MM.1S (cell line): ENCODE results near the gene IRX1.

ENCODE experiments used
- DNase-seq: peaks from one replicate; pipeline ENCODE4 v3.0.0-alpha.2; 2015
- H2AFZ ChIP-seq: fragments of 300-600 bp; sonication (generic); 2 replicates; pipeline ENCODE4 v1.6.0; 2016; ENCODE audit warnings: antibody characterized with exemption, low read length
- H3F3A ChIP-seq: fragments of 300-600 bp; sonication (generic); 2 replicates; pipeline ENCODE4 v1.6.1; 2016; ENCODE audit warnings: mild to moderate bottlenecking, antibody characterized with exemption, low read length, moderate library complexity, mixed read lengths; ENCODE audit not compliant: insufficient read depth
- H3K27ac ChIP-seq: fragments of 300-600 bp; sonication (generic); 2 replicates; pipeline ENCODE4 v1.5.1; 2016; ENCODE audit warnings: mild to moderate bottlenecking, low read length
- H3K27me3 ChIP-seq: fragments of 300-600 bp; sonication (generic); replicated peaks from 2 replicates; pipeline ENCODE4 v1.6.0; 2016; ENCODE audit warnings: low read length; ENCODE audit not compliant: insufficient read depth
- H3K36me3 ChIP-seq: fragments of 300-600 bp; sonication (generic); replicated peaks from 2 replicates; pipeline ENCODE4 v1.6.1; 2016; ENCODE audit warnings: mild to moderate bottlenecking, low read length, mixed read lengths; ENCODE audit not compliant: insufficient read depth
- H3K4me1 ChIP-seq: fragments of 300-600 bp; sonication (generic); 2 replicates; pipeline ENCODE4 v1.6.1; 2016; ENCODE audit warnings: low read length, mixed read lengths
- H3K4me2 ChIP-seq: fragments of 300-600 bp; sonication (generic); 2 replicates; pipeline ENCODE4 v1.6.0; 2016; ENCODE audit warnings: low read depth, low read length
- H3K4me3 ChIP-seq: fragments of 300-600 bp; sonication (generic); 2 replicates; pipeline ENCODE4 v1.5.1; 2016; ENCODE audit warnings: low read length, mixed read lengths
- H3K79me2 ChIP-seq: fragments of 300-600 bp; sonication (generic); 2 replicates; pipeline ENCODE4 v1.6.1; 2016; ENCODE audit warnings: mixed run types, low read length, mixed read lengths
- H3K9ac ChIP-seq: fragments of 300-600 bp; sonication (generic); 2 replicates; pipeline ENCODE4 v1.6.1; 2016; ENCODE audit warnings: low read length, mixed read lengths
- H3K9me2 ChIP-seq: fragments of 300-600 bp; sonication (generic); replicated peaks from 2 replicates; pipeline ENCODE4 v1.6.1; 2016; ENCODE audit warnings: mild to moderate bottlenecking, low read length, mixed read lengths; ENCODE audit not compliant: insufficient read depth
- H3K9me3 ChIP-seq: fragments of 300-600 bp; sonication (generic); replicated peaks from 2 replicates; pipeline ENCODE4 v1.6.1; 2016; ENCODE audit warnings: mild to moderate bottlenecking, low read length, mixed read lengths; ENCODE audit not compliant: insufficient read depth
- H4K20me1 ChIP-seq: fragments of 300-600 bp; sonication (generic); 2 replicates; pipeline ENCODE4 v1.6.1; 2016; ENCODE audit warnings: mild to moderate bottlenecking, low read length, moderate library complexity, mixed read lengths; ENCODE audit not compliant: insufficient read depth
- EZH2 ChIP-seq: fragments of 300-600 bp; sonication (generic); optimal IDR thresholded peaks from 2 replicates; pipeline ENCODE3; 2017; ENCODE audit warnings: low read depth, mild to moderate bottlenecking, antibody characterized with exemption, low read length, mixed read lengths
- EZH2phosphoT487 ChIP-seq: fragments of 300-600 bp; sonication (generic); IDR thresholded peaks from 2 replicates; pipeline ENCODE4 v1.6.1; 2018; ENCODE audit warnings: antibody characterized with exemption, low read length
- TF ChIP-seq, protein P1 (sequence below): fragments of 300-600 bp; sonication (generic); IDR thresholded peaks from 2 replicates; pipeline ENCODE4 v1.5.1; 2016; ENCODE audit warnings: antibody characterized with exemption, low read length, mixed read lengths

Gene IRX1

GRCh38 chr5:3601911-3602782 is 6.5 kb downstream of the IRX1 start:
- TF ChIP-seq, protein P1, sequence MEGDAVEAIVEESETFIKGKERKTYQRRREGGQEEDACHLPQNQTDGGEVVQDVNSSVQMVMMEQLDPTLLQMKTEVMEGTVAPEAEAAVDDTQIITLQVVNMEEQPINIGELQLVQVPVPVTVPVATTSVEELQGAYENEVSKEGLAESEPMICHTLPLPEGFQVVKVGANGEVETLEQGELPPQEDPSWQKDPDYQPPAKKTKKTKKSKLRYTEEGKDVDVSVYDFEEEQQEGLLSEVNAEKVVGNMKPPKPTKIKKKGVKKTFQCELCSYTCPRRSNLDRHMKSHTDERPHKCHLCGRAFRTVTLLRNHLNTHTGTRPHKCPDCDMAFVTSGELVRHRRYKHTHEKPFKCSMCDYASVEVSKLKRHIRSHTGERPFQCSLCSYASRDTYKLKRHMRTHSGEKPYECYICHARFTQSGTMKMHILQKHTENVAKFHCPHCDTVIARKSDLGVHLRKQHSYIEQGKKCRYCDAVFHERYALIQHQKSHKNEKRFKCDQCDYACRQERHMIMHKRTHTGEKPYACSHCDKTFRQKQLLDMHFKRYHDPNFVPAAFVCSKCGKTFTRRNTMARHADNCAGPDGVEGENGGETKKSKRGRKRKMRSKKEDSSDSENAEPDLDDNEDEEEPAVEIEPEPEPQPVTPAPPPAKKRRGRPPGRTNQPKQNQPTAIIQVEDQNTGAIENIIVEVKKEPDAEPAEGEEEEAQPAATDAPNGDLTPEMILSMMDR = no peak
- TF ChIP-seq EZH2 (no peak), EZH2phosphoT487 (no peak)
- no peak overlapping the region for H3K9ac ChIP-seq
- H3K27ac ChIP-seq = no peak overlapping the region
- H3K79me2 ChIP-seq = no peaks in the 10 kb centered on the region
- H3K9me3 ChIP-seq = no peaks in the 10 kb centered on the region
- H3K36me3 ChIP-seq = no peaks in the 10 kb centered on the region
- no peaks in the 10 kb centered on the region for H3K27me3 ChIP-seq
- H4K20me1 ChIP-seq = no peaks in the 10 kb centered on the region
- no peak overlapping the region for H3K4me3 ChIP-seq
- no peak overlapping the region for H3K4me2 ChIP-seq
- no peak overlapping the region for H2AFZ ChIP-seq
- H3F3A ChIP-seq = no peaks in the 10 kb centered on the region
- no peaks in the 10 kb centered on the region for H3K9me2 ChIP-seq
- no peaks in the 10 kb centered on the region for H3K4me1 ChIP-seq
- DNase-seq = no peak

DNA sequence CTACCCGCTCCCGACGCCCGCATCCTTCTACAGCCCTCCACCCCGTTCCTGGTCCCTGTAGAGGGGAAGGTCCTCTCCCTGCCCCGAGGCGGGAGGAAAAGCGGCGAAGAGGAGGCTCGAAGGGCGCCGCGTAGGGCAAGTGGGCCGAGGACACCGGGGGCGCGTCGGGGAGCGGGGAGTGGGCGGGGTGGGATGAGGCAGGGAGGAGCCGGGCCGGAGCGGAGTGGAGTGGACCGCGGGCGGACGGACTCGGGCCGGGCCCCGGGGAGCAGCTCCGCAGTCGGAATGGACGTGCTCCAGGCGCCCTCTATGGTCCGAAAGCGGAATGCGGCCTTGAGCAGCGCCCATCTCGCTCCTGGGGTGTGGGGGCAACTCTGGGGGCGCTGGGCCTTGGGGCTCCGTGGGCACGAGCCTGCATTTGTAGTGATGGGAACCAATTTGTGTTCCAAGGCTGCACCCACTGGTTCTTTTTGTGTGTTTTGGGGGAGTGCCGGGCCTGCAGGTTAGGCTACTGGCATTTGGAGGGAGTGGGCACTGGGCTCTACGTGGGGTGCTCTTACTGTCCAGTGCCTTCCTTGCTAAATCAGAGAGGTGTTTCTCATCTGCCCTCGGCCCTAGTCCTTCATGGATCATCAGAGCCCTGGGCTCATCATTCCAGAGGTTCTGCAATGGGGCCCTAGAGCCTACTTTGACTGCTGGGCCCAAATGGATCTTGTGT is 7.3 kb downstream of the IRX1 start:
- H3K4me3 ChIP-seq = no peak overlapping the region
- no peaks in the 10 kb centered on the region for H4K20me1 ChIP-seq
- H3K79me2 ChIP-seq = no peaks in the 10 kb centered on the region

GRCh38 chr5:3604501-3604900 is 8.9 kb downstream of the IRX1 start:
- Histone ChIP-seq H3K4me3 (no peak overlapping the region), H3K9me3 (no peaks in the 10 kb centered on the region), H3K9me2 (no peaks in the 10 kb centered on the region), H3K27ac (no peak overlapping the region), H3K9ac (no peak overlapping the region), H2AFZ (no peak overlapping the region), H4K20me1 (no peaks in the 10 kb centered on the region), H3K4me1 (no peaks in the 10 kb centered on the region), H3K79me2 (no peaks in the 10 kb centered on the region), H3K27me3 (no peaks in the 10 kb centered on the region), H3K36me3 (no peaks in the 10 kb centered on the region), H3K4me2 (no peak overlapping the region), H3F3A (no peaks in the 10 kb centered on the region)
- TF ChIP-seq, protein P1 = no peak
- TF ChIP-seq EZH2phosphoT487 (no peak), EZH2 (no peak)
- DNase-seq = no peak

More for the DNA sequence above, 7.3 kb downstream of the IRX1 start:
- Histone ChIP-seq H3K9ac (no peak overlapping the region), H3K9me2 (no peaks in the 10 kb centered on the region), H2AFZ (no peak overlapping the region), H3K4me2 (no peak overlapping the region), H3K4me1 (no peaks in the 10 kb centered on the region), H3K27me3 (no peaks in the 10 kb centered on the region), H3F3A (no peaks in the 10 kb centered on the region), H3K27ac (no peak overlapping the region), H3K9me3 (no peaks in the 10 kb centered on the region), H3K36me3 (no peaks in the 10 kb centered on the region)
- DNase-seq = no peak
- TF ChIP-seq EZH2 (no peak), EZH2phosphoT487 (no peak)
- TF ChIP-seq, protein P1 = no peak
